Non-pigmented ciliary epithelial cell (primary cell): ENCODE measurements around the gene HLA-DPA1.
A peak's percentile ranks its signal among the peaks of the same experiment; 100 is the strongest.

Experiments used
- DNase-seq: peaks from one replicate; pipeline ENCODE4 v3.0.0-alpha.2; 2010; ENCODE audit warnings: low read depth

Gene HLA-DPA1

GRCh38 chr6:33017018-33017417, 56.4 kb downstream of the HLA-DPA1 start:
- DNase-seq, result no peak

- DNase-seq, result no peak
Observed at GRCh38 chr6:33015798-33016197, 57.7 kb downstream of the HLA-DPA1 start.

GRCh38 chr6:33014841-33015634, 58.4 kb downstream of the HLA-DPA1 start:
- peak; percentile 56 for DNase-seq
